ENCODE measurements around the gene MOXD1. TPM values are rescaled to one million over a fixed set of nuclear protein-coding genes. Genes with fewer than 3 reads are reported as not detected.

MOXD1 gene
- total RNA-seq, 1 experiment from 2014 or later, result 1.0 TPM

DNA sequence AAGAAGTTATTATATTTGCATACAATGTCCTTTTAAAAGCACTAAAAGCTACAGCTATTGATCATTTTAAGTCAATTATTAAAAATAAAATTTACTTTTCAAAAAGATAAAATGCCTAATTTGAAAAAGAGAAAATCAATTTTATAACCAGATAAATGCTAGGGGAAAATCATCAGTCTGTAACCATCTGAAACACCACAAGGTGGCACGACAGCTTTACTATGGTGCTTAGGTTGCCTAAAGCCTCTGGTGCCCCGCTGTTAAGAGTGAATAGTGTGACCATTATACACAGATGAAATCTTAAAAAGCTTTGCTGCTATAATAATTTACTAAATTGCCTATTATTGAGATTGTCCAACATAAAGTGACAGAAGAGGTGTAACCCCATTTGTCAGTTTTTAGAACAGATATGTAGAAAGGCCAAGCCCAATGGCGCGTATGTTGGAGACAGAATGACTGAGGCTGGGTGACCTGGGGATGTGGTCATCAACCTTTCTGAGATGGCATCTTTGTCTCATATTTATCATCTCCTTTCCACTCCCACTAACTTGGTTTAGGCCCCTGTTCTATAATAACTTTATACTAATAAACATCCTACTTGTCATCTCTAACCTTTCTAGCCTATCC lies 100.8 kb downstream of the MOXD1 start:
- Histone ChIP-seq H3K4me2 (ENCODE audit: low read length) (no peak overlapping the region), H3K9me2 (ENCODE audit: insufficient read depth) (no peaks in the 10 kb centered on the region), H3K79me2 (ENCODE audit: insufficient read depth, low read length) (no peaks in the 10 kb centered on the region), H3K27me3 (ENCODE audit: insufficient read depth, low read length) (no peaks in the 10 kb centered on the region), H3K27ac (ENCODE audit: low read depth, low read length) (no peak overlapping the region), H3K9me3 (ENCODE audit: control insufficient read depth in 1 of 2, insufficient read depth in 1 of 2, low read depth in 1 of 2, low read length in 2 of 2) (no peaks in the 10 kb centered on the region), H3K9ac (ENCODE audit: low read length) (no peak overlapping the region), H3K4me1 (ENCODE audit: control insufficient read depth in 1 of 2, insufficient read depth in 2 of 2, low read length in 2 of 2) (no peaks in the 10 kb centered on the region), H4K20me1 (ENCODE audit: insufficient read depth) (no peaks in the 10 kb centered on the region), H2AFZ (ENCODE audit: low read depth, low read length, poor library complexity, severe bottlenecking) (no peak overlapping the region), H3K4me3 (replicated peaks in 1 of 2; ENCODE audit: low read depth in 1 of 2, low read length in 2 of 2) (no peak overlapping the region), H3K36me3 (ENCODE audit: control insufficient read depth in 1 of 2, insufficient read depth in 2 of 2, low read length in 2 of 2) (no peaks in the 10 kb centered on the region)
- intact Hi-C loops (cut with micrococcal nuclease), result loop anchor here (1.0 to 5.0 kb wide), 3 partner anchors 92 to 467 kb away; no protein-coding TSS in a partner anchor
- ChIA-PET RAD21 (ENCODE audit: low non-redundant PET in 1 of 2, low total read pairs in 2 of 2, uncharacterized antibody in 2 of 2, unreplicated experiment in 2 of 2) (interaction anchor here in 1 of 2 experiments (1.5 kb wide), 1 partner anchor 184 kb away, joined by 4 read pairs; no protein-coding TSS in a partner anchor), CTCF (interaction anchor here (0.6 to 4.4 kb wide), 13 partner anchors 10 to 376 kb away, joined by 3 to 36 read pairs (median 4); no protein-coding TSS in a partner anchor), POLR2A (no interaction called here)
- peak; percentile 91 for ATAC-seq
- TF ChIP-seq, protein P1, sequence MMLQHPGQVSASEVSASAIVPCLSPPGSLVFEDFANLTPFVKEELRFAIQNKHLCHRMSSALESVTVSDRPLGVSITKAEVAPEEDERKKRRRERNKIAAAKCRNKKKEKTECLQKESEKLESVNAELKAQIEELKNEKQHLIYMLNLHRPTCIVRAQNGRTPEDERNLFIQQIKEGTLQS (IDR thresholded peaks at IDR 0.05), result no peak
- TF ChIP-seq CTCF (IDR thresholded peaks at IDR 0.05 in 2 of 3, conservative IDR thresholded peaks at IDR 0.05 in 1 of 3; ENCODE audit: borderline replicate concordance in 1 of 3, insufficient read depth in 1 of 3, low read depth in 2 of 3, low read length in 2 of 3) (peak; percentile 47 to 80 (median 70); a peak in 5 of 6 replicates), RAD21 (IDR thresholded peaks at IDR 0.05; ENCODE audit: low read depth) (peak; percentile 87), ELF1 (IDR thresholded peaks at IDR 0.05; ENCODE audit: borderline replicate concordance, low read depth) (no peak)
- peak; percentile 40 for DNase-seq (ENCODE audit: low read depth, low spot score)
- no TSS peak for BruUV-seq (replicated peaks)

All from HCT116 (cell line).